Loucy (cell line): ENCODE results near the gene ZNF496.

Source experiments
- CTCF ChIP-seq: fragments of 200-600 bp; sonication (generic); conservative IDR thresholded peaks from 2 replicates; pipeline ENCODE4 v1.5.1; 2014; ENCODE audit warnings: mild to moderate bottlenecking, antibody characterized with exemption, low read length
- EZH2phosphoT487 ChIP-seq: fragments of 200-600 bp; IDR thresholded peaks from 2 replicates; pipeline ENCODE4 v1.6.1; 2018; ENCODE audit warnings: antibody characterized with exemption, mild to moderate bottlenecking, moderate library complexity, borderline replicate concordance

- no peak for TF ChIP-seq CTCF
- TF ChIP-seq EZH2phosphoT487: no peak
Observed at GRCh38 chr1:247347477-247348222, 16.0 kb upstream of the ZNF496 start.
